EL (cell line): ENCODE results near the gene LARGE1.
"Not testable (repeated sequence)": the region's sequence is repeated elsewhere in the genome, so short reads cannot be mapped to it uniquely, and the experiment has no call there.

Source experiments
- DNase-seq: peaks from one replicate; pipeline ENCODE4 v3.0.0-alpha.2; 2016

Gene LARGE1

GRCh38 chr22:33510429-33510904 is 409.8 kb downstream of the LARGE1 start:
- no peak for DNase-seq

- DNase-seq: no peak
These were observed 415.2 kb downstream of the LARGE1 start for GRCh38 chr22:33504941-33505625.

DNA sequence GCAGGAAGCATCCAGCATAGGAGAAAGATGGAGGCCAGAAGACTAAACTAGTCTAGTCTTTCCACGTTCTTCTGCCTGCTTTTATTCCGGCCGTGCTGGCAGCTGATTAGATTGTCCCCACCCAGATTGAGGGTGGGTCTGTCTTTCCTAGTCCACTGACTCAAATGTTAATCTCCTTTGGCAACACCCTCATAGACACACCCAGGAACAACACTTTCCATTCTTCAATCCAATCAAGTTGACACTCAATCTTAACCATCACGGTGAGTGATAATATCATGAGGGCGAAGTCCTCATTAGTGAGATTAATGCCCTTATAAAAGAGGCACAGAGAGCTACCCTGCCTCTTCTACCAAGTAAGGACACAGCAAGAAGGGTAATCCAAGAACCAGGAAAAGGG is 424.2 kb downstream of the LARGE1 start:
- no peak for DNase-seq

- DNase-seq: no peak
These were observed 426.6 kb downstream of the LARGE1 start for GRCh38 chr22:33493476-33494205.

DNA sequence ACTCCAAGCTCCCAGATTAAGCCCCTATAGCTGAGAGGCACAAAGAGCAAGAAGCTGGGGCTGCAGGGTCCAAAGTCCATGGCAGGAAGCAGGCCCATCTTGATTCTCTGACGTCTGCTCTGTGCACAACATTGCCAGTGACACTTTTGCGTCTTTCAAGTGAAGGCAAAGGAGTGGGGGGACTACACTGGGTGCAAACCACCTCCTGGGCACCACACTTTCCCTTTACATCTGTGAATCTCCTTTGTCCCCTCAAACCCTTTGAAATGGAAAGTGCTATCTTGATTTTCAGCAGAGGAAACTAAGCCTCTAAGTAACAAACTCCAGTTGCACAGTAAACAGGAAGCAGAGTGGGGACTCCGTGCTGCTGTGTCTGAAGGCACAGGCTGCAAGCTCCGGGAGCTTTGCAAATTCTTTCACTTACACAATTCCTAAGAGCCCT is 428.0 kb downstream of the LARGE1 start:
- DNase-seq: no peak

DNA sequence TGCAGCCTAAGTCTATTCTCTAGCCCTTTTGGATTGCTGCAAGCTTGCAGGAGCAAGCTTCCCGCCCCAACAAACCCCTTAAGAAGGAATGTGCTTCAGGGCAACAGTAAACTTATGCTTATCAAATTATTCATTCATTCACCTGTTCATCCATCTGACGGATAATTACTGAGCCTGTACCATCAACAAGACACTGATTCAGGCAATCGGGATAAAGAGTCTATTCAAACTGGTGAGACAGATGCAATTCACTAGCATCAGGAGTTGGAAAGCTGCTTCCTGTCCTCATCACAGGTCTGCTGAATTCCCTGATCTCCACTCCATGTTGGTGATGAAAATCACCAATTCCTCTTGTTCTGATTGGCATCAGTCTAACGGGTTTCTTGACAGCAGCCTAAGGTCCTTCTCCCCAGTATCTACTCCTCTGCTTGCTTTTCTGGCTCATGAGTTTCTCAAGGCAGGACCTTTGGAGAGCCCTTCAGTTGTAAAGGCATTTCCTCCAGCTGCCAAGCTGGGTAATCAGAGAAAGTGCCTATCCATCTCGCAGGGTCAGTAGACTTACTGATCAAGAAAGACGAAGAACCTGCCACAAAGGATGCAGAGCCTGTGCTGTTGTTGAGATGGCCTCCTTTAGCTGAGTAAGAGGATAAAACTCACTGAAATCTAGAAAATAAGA is 433.1 kb downstream of the LARGE1 start:
- DNase-seq: no peak

GRCh38 chr22:33481550-33481949 is 438.7 kb downstream of the LARGE1 start:
- DNase-seq: no peak

DNA sequence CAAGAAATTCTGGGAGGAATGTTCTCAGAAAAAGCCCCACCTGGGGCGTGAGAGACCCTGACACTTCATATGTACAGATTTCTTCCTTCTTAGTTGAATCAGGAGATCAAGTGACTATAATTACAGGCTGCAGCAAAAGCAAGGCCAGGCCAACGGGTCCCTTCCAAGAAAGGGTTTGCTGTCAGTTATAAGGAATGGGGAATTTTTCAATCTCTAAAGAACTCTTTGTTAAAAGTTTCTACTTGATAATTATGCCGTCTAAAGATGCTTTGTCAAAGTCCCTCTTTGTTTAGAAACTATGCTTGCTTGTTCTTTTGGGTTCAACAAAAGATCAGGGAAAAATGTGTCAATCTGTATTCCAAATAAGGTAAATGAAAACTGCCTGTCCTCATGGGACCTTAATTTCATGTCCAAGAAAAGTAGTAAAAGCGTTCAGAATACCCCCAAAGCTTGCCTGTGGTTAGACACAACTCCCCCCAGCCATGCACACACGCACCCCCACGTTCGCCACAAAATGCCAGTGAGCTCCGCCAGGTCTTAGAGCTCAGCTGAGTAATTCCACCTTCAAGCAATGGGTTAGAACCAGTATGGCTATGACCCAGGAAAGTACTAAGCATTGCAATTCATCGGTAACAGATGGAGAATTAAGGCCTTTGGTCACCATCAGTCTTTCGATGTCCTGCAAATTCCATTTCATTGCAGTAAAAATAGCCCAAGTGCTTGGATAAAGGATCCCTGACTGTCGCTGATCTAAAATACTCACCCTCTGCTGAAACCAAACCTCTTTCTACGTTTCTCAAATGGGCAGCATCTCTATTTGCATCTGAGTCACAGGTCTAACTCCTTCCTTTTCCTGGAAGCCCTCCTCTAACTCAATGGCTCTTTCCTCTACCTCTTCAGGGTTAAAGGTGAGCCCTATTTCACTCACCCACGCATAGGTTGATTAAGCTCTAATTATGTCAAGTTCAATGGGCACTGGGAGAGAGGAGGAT is 442.9 kb downstream of the LARGE1 start:
- DNase-seq: no peak

DNA sequence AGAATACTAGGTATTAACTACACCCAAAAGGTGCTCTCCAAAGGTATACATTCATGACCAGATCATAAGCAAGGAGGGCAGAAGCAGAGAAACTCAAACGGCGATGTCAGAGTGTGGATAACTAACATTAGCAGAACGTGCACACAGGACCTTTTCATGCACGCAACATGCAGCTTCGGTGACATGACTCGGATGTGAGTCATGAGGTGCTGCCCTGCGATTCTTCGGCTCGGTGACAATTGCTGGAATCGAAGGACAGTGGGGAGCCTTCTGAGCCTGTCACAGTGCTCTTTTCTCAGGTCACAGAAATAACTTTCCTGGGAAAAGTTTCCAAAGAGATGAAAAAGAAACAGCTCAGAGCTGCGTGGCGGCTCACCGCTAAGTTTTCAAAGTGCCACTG is 443.6 kb downstream of the LARGE1 start:
- no peak for DNase-seq

GRCh38 chr22:33476206-33476605 is 444.1 kb downstream of the LARGE1 start:
- no peak for DNase-seq

- DNase-seq: no peak
These were observed 445.7 kb downstream of the LARGE1 start for GRCh38 chr22:33474587-33474986.

DNA sequence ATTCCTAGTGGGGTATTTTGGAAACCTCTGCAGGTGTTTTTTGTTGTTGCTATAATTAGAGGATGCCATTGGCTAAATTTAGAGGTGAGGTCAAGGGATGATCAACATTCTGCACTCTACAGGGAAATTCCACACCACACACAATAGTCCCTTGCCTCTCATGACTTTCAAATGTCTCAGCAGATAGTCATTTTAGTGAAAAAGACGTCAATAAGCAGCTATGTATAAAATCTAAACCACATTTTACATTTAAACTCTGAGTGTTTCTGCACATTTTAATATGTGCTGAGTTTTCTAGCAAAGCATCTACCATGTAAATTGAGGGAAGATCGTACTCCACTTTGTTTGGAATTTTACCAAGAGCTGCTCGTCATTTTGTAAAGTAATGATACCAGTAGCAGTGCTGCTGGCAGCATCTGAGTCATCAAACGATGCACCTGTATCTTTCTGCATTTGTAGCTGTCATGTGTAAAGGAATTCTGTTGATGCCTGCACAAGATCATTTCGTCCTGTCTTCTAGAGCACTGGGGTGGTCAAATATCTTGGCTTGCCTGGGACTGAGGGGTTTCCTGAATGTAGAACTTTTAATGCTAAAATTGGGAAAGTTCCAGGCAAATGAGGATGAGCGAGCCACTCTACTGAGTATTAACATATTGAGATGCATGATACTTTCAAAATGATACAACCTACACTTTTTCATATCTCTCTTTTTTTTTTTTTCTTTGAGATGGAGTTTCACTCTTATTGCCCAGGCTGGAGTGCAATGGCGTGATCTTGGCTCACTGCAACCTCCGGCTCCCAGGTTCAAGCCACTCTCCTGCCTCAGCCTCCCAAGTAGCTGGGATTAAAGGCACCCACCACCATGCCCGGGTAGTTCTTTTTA is 447.6 kb downstream of the LARGE1 start:
- DNase-seq: no peak

GRCh38 chr22:33470456-33470855 is 449.8 kb downstream of the LARGE1 start:
- DNase-seq: no peak

GRCh38 chr22:33467620-33468095 is 452.6 kb downstream of the LARGE1 start:
- DNase-seq: no peak

- DNase-seq: no peak
These were observed 453.2 kb downstream of the LARGE1 start for GRCh38 chr22:33467080-33467479.

GRCh38 chr22:33465554-33465953 is 454.7 kb downstream of the LARGE1 start:
- DNase-seq: no peak

DNA sequence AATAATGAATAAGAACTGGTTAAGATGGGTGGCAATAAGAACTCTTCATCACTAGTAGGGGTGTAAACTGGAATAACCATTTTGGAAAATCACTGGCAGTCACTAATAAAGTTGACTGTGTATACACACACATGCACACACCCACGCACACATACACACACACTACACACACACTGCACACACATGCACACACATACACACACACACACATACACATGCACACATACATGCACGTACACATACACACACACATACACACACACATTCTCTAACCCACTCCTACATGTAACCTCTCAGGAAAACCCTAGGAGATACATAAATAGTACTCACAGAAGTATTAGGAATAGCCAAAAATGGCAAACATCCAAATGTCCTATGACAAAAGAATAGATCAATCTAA is 455.6 kb downstream of the LARGE1 start:
- no peak for DNase-seq

DNA sequence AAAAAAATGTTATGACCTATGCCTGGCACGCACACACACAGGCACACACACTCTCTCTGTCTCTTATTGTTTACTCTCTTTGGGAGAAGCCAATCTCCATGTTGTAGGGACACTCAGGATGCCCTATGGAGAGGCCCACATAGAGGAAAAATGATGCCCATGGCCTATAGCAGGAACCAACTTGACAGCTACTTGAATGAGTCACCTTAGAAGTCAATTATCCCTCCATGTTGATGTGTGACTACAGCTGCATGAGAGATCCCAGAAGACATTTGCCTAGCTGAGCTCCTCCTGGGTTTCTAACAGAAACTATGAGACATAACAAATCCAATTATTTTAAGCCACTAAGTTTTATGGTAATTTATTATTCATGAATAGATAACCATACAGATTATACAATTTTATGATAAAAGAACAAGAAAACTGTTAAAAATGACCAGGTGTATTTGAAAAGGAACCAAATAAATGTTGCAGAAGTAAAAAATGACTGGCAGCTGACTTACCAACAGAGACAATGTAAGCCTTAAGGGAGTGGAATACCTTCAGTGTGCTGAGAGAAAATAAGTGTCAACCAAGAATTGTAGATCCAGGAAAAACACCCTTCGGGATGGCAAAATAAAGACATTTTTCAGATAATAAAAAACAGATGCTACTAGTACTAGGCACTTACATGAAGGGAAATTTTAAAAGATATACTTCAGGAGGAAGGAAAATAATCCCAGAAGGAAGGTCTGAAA is 458.4 kb downstream of the LARGE1 start:
- no peak for DNase-seq

DNA sequence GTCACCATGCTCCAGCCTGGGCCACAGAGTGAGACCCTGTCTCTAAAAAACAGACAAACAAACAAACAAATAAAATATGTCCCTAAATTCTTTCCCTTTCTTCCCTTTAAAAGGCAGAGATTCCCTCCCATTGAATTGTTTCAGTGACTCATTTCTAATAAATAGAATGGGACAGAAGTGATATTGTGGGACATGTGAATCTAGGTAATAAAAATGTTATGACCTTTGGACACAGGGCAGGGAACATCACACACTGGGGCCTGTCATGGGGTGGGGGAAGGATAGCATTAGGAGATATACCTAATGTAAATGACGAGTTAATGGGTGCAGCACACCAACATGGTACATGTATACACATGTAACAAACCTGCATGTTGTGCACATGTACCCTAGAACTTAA is 459.0 kb downstream of the LARGE1 start:
- DNase-seq: not testable (repeated sequence)

DNA sequence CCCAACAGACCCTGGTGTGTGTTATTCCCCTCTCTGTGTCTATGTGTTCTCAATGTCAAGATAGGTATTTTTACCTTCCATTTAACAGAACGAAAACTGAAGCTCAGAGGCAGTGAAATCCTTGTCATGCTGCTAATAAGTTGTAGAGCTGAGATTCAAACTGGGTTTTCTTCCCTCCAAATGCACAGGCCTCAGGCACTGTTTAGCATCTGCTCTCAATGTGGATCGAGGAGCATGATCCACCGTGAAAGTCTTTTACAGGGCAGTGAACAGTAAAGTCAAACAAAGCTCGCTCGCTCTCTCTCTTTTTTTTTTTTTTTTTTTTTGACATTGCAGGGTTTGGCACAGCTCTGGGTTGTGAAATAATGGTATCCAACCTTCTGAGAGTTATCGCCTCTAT is 461.1 kb downstream of the LARGE1 start:
- DNase-seq: no peak

DNA sequence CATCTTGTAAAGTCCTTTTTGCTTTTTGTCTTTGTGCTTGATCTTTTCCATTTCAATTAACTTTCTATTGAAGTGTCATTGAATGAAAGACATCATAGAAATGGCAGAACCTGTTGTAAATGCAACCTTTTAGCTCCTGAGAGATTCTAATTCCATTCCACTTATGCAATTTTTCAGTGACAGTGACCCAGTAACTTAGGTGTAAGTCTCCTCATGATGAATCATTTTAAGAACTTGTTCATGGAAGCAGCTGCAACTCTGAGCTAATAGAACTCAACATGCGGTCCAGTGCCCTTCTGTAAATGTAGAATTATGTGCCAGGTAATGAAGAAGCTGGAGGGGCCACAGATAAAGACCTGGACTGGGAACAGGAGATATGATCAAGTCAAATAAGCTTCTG is 463.8 kb downstream of the LARGE1 start:
- DNase-seq: no peak
